Activated naive CD8-positive, alpha-beta T cell treated with anti-CD3 and anti-CD28 coated beads, Interleukin-2, amount 10 ng/mL, durations not matched to agents 7 days and 5 days (primary cell): ENCODE measurements around the gene ARID4A. TPM values are rescaled to one million over a fixed set of nuclear protein-coding genes. Genes with fewer than 3 reads are reported as not detected.
"Not testable (repeated sequence)": the region's sequence is repeated elsewhere in the genome, so short reads cannot be mapped to it uniquely, and the experiment has no call there.

Source experiments
- ATAC-seq: fragments of 150-1000 bp; cut with Tn5 transposase; one replicate; pipeline ENCODE4 v1.10.0; 2021; ENCODE audit warnings: low read depth, moderate library complexity
- POLR2A ChIA-PET: fragments of 350-600 bp; sonication (Branson Sonifier 250); formaldehyde crosslinking; loops from one replicate; lab custom pipeline; 2021; ENCODE audit warnings: antibody characterized with exemption; lab: Charles Lee
- DNase-seq: peaks from one replicate; pipeline ENCODE4 v3.0.0; 2021
- H3K27ac Mint-ChIP-seq: one replicate; pipeline ENCODE4 v1.8.0; 2022; ENCODE audit warnings: mild to moderate bottlenecking, mixed read lengths
- H3K27me3 Mint-ChIP-seq: one replicate; pipeline ENCODE4 v1.8.0; 2022; ENCODE audit warnings: mild to moderate bottlenecking, moderate library complexity, mixed read lengths
- H3K36me3 Mint-ChIP-seq: one replicate; pipeline ENCODE4 v1.8.0; 2021; ENCODE audit warnings: mild to moderate bottlenecking, mixed read lengths
- H3K4me1 Mint-ChIP-seq: one replicate; pipeline ENCODE4 v1.8.0; 2021; ENCODE audit warnings: mixed read lengths
- H3K4me3 Mint-ChIP-seq: one replicate; pipeline ENCODE4 v1.8.0; 2022; ENCODE audit warnings: mild to moderate bottlenecking, moderate library complexity, mixed read lengths
- H3K9me3 Mint-ChIP-seq: one replicate; pipeline ENCODE4 v1.8.0; 2021; ENCODE audit warnings: mixed read lengths
- total RNA-seq, 2 experiments: library from RNA; stranded (reverse); gene quantifications; one replicate each; pipeline ENCODE4 v1.2.3, GENCODE V29; 2021

ARID4A gene
- total RNA-seq, 2 experiments from 2014 or later, result 51.4 to 53.2 TPM

DNA sequence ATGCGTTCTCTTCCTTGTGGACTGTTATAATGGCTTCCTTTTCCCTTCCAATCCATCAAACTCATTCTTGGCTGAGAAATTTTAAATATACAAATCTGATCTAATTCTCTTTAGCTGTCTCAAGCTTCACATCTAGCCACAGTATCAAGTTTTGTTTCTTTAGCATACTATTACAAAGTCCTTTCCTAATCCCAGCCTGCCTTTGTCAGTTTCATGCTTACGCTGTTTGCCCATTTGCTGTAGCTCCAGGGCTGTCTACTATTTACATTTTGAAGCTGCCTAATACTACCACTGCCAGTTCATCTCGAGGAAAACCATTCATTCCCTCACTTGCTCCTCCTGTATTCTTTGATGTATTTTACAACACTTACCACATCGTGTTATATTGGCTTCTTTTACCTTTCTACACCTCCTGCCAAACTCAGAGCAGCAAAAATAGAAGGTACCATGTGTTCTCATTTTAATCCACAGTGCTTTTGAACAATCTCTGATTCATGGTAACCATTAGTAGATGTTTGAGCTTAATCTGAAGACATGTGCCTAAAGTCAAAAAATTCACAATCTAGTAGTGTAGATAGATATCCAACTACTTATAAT is 42.9 kb downstream of the ARID4A start:
- Mint-ChIP-seq H3K4me1 (peaks cover 3% of the 10 kb centered on the region), H3K27ac (no peak overlapping the region), H3K9me3 (no peaks in the 10 kb centered on the region), H3K36me3 (peaks cover 26% of the 10 kb centered on the region), H3K4me3 (no peak overlapping the region), H3K27me3 (no peaks in the 10 kb centered on the region)
- no peak for DNase-seq
- ATAC-seq, result no peak
- POLR2A ChIA-PET, result interaction anchor here (1.0 kb wide), 1 partner anchor 43 kb away, joined by 3 read pairs; the partner anchor contains the start of gene ARID4A

DNA sequence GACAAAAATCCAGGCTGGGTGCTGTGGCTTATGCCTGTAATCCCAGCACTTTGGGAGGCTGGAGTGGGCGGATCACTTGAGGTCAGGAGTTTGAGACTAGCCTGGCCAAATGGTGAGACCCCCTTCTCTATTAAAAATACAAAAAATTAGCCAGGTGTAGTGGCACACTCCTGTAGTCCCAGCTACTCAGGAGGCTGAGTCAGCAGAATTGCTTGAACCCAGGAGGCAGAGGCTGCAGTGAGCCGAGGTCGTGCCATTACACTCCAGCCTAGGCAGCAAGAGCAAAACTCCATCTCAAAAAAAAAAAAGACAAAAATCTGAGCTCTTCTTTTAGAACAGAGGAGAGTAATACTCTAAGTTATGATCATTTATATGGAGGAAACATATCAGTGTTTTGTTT is 45.2 kb downstream of the ARID4A start:
- H3K9me3 Mint-ChIP-seq, H3K27ac Mint-ChIP-seq, H3K27me3 Mint-ChIP-seq, ATAC-seq, DNase-seq, H3K4me1 Mint-ChIP-seq, H3K4me3 Mint-ChIP-seq, POLR2A ChIA-PET: not testable (repeated sequence)
- peaks cover 28% of the 10 kb centered on the region for H3K36me3 Mint-ChIP-seq

- peaks cover 10% of the 10 kb centered on the region for H3K4me1 Mint-ChIP-seq
- ATAC-seq (no peak), DNase-seq (no peak)
- peak overlapping the region; percentile 81 for H3K27ac Mint-ChIP-seq
- peaks cover 35% of the 10 kb centered on the region for H3K36me3 Mint-ChIP-seq
- H3K4me3 Mint-ChIP-seq, result peak overlapping the region; percentile 71
- POLR2A ChIA-PET, result interaction anchor here (0.7 kb wide), 1 partner anchor 107 kb away, joined by 4 read pairs; no protein-coding TSS in a partner anchor
- no peaks in the 10 kb centered on the region for H3K27me3 Mint-ChIP-seq
- no peaks in the 10 kb centered on the region for H3K9me3 Mint-ChIP-seq
These were observed 55.4 kb downstream of the ARID4A start for GRCh38 chr14:58353516-58354299.

DNA sequence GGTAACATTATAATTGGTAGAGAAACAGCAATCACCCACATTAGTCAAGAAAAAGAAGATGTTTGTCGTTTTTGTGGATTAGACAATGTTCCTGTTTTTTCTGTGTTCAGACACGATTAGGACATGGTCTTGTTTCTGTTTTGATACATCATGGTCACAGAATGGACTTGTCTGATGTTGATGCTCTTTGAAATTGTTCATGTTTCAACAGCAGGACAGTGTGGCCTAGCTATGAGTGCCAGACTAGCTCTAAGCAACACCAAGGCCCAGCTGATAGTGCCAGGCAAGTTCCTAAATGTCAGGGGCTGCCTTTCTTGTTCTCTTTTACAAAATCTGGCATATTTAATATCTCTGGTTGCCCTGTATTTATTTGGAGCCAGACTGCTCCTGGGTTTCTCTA is 56.5 kb downstream of the ARID4A start:
- Mint-ChIP-seq H3K27ac (peak overlapping the region; percentile 33), H3K4me3 (no peak overlapping the region), H3K36me3 (peaks cover 33% of the 10 kb centered on the region), H3K9me3 (no peaks in the 10 kb centered on the region), H3K4me1 (peaks cover 10% of the 10 kb centered on the region), H3K27me3 (no peaks in the 10 kb centered on the region)
- POLR2A ChIA-PET, result interaction anchor here (0.7 kb wide), 1 partner anchor 108 kb away, joined by 4 read pairs; no protein-coding TSS in a partner anchor
- DNase-seq (no peak), ATAC-seq (no peak)

GRCh38 chr14:58356268-58356667 is 57.9 kb downstream of the ARID4A start:
- H3K27ac Mint-ChIP-seq, result no peak overlapping the region
- no peaks in the 10 kb centered on the region for H3K9me3 Mint-ChIP-seq
- DNase-seq (no peak), ATAC-seq (no peak)
- no peak overlapping the region for H3K4me3 Mint-ChIP-seq
- H3K4me1 Mint-ChIP-seq, result peaks cover 10% of the 10 kb centered on the region
- no peaks in the 10 kb centered on the region for H3K27me3 Mint-ChIP-seq
- peaks cover 30% of the 10 kb centered on the region for H3K36me3 Mint-ChIP-seq
- POLR2A ChIA-PET, result interaction anchor here (0.7 kb wide), 1 partner anchor 11 kb away, joined by 4 read pairs; no protein-coding TSS in a partner anchor

GRCh38 chr14:58362272-58362671 is 63.9 kb downstream of the ARID4A start:
- not testable (repeated sequence) for ATAC-seq, H3K27me3 Mint-ChIP-seq, H3K4me3 Mint-ChIP-seq, H3K9me3 Mint-ChIP-seq, DNase-seq, H3K4me1 Mint-ChIP-seq, H3K27ac Mint-ChIP-seq
- peaks cover 16% of the 10 kb centered on the region for H3K36me3 Mint-ChIP-seq
- POLR2A ChIA-PET, result interaction anchor here (1.3 kb wide), 1 partner anchor 64 kb away, joined by 4 read pairs; the partner anchor contains the start of gene ARID4A

- Mint-ChIP-seq H3K4me1 (no peaks in the 10 kb centered on the region), H3K4me3 (no peak overlapping the region), H3K27ac (no peak overlapping the region), H3K36me3 (peaks cover 20% of the 10 kb centered on the region), H3K9me3 (no peaks in the 10 kb centered on the region), H3K27me3 (no peaks in the 10 kb centered on the region)
- POLR2A ChIA-PET, result interaction anchor here (1.3 kb wide), 1 partner anchor 65 kb away, joined by 4 read pairs; the partner anchor contains the start of gene ARID4A
- no peak for DNase-seq
- peak; percentile 71 for ATAC-seq
These were observed 64.5 kb downstream of the ARID4A start for GRCh38 chr14:58362798-58363412.

GRCh38 chr14:58364316-58364715 is 66.0 kb downstream of the ARID4A start:
- Mint-ChIP-seq H3K9me3 (no peaks in the 10 kb centered on the region), H3K36me3 (peaks cover 23% of the 10 kb centered on the region), H3K4me1 (no peaks in the 10 kb centered on the region), H3K27me3 (no peaks in the 10 kb centered on the region), H3K27ac (no peak overlapping the region), H3K4me3 (no peak overlapping the region)
- DNase-seq (no peak), ATAC-seq (no peak)
- POLR2A ChIA-PET, result no interaction called here

DNA sequence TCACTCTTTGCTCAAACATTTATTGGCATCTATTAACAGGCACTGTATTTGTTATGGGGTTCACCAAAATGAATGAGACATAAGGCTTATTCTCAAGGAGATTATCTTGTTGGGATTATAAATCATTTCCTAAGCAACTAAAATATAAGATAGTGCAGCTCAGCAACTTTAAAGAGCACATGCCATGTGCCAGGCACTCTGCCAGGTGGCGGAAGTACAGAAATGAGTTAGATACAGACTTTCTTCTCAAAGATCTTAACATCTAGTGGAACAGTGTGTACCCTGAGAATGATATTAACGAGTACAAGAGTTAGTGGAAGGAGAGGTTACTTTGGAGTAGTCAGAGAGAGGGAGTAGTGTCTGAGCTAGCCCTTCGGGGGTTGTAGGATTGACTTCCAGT is 68.9 kb downstream of the ARID4A start:
- Mint-ChIP-seq H3K36me3 (peaks cover 32% of the 10 kb centered on the region), H3K9me3 (no peaks in the 10 kb centered on the region), H3K27me3 (no peaks in the 10 kb centered on the region), H3K4me1 (no peaks in the 10 kb centered on the region), H3K4me3 (no peak overlapping the region), H3K27ac (no peak overlapping the region)
- DNase-seq (no peak), ATAC-seq (no peak)
- POLR2A ChIA-PET, result interaction anchor here (0.5 to 1.3 kb wide), 2 partner anchors 11 to 60 kb away, joined by 4 read pairs; partner anchors contain the start of genes KIAA0586 and TIMM9

GRCh38 chr14:58368956-58369355 is 70.6 kb downstream of the ARID4A start:
- H3K27ac Mint-ChIP-seq, result no peak overlapping the region
- ATAC-seq, result no peak
- no peak for DNase-seq
- H3K9me3 Mint-ChIP-seq, result no peaks in the 10 kb centered on the region
- peaks cover 33% of the 10 kb centered on the region for H3K36me3 Mint-ChIP-seq
- H3K4me1 Mint-ChIP-seq, result no peaks in the 10 kb centered on the region
- POLR2A ChIA-PET, result no interaction called here
- H3K27me3 Mint-ChIP-seq, result no peaks in the 10 kb centered on the region
- no peak overlapping the region for H3K4me3 Mint-ChIP-seq

GRCh38 chr14:58376791-58377190 is 78.4 kb downstream of the ARID4A start:
- Mint-ChIP-seq H3K4me3 (no peak overlapping the region), H3K9me3 (peaks cover 3% of the 10 kb centered on the region), H3K36me3 (peaks cover 30% of the 10 kb centered on the region), H3K4me1 (no peaks in the 10 kb centered on the region), H3K27ac (no peak overlapping the region), H3K27me3 (no peaks in the 10 kb centered on the region)
- no peak for ATAC-seq
- POLR2A ChIA-PET, result no interaction called here
- no peak for DNase-seq

GRCh38 chr14:58390830-58391229 is 92.5 kb downstream of the ARID4A start:
- no peak for DNase-seq
- peaks cover 2% of the 10 kb centered on the region for H3K36me3 Mint-ChIP-seq
- H3K9me3 Mint-ChIP-seq, result no peaks in the 10 kb centered on the region
- no peaks in the 10 kb centered on the region for H3K27me3 Mint-ChIP-seq
- POLR2A ChIA-PET, result no interaction called here
- no peak overlapping the region for H3K27ac Mint-ChIP-seq
- no peak for ATAC-seq
- peaks cover 4% of the 10 kb centered on the region for H3K4me1 Mint-ChIP-seq
- no peak overlapping the region for H3K4me3 Mint-ChIP-seq

DNA sequence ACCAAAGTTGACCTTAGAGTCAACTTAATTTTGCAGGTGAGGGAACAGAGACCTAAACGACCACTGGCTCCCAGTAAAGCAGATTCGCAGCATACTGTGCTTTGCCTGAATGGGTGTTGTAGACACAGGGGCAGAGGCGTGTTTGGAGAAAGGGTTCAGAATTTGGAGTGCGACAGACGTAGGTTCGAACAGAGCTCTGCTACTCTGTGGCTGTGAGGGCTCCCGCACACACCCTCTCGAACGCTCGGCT is 97.1 kb downstream of the ARID4A start:
- DNase-seq (no peak), ATAC-seq (no peak)
- Mint-ChIP-seq H3K4me1 (peaks cover 7% of the 10 kb centered on the region), H3K27ac (peak overlapping the region; percentile 50), H3K9me3 (no peaks in the 10 kb centered on the region), H3K36me3 (no peaks in the 10 kb centered on the region), H3K27me3 (no peaks in the 10 kb centered on the region), H3K4me3 (peak overlapping the region; percentile 71)
- POLR2A ChIA-PET, result interaction anchor here (0.7 to 1.1 kb wide), 2 partner anchors 15 to 32 kb away, joined by 3 to 5 read pairs; partner anchors contain the start of genes KIAA0586 and TIMM9
